B cell (primary cell): Measurements from ENCODE around the gene DFFB.

Experiments
- CTCF ChIP-seq: fragments of 200-600 bp; IDR thresholded peaks from one replicate; pipeline ENCODE4 v1.8.0; 2022; ENCODE audit warnings: antibody characterized with exemption, mild to moderate bottlenecking
- EZH2 ChIP-seq: IDR thresholded peaks from 2 replicates; pipeline ENCODE4 v1.6.1; 2012; ENCODE audit warnings: borderline replicate concordance, low read depth, mild to moderate bottlenecking, moderate library complexity, low read length; ENCODE audit not compliant: insufficient read depth, poor library complexity, severe bottlenecking

GRCh38 chr1:3850857-3851256 lies 6.4 kb upstream of the DFFB start:
- no peak for TF ChIP-seq CTCF
- no peak for TF ChIP-seq EZH2
